Astrocyte of the hippocampus (primary cell): ENCODE data around the gene CYBRD1.
"Not testable (repeated sequence)": the region's sequence is repeated elsewhere in the genome, so short reads cannot be mapped to it uniquely, and the experiment has no call there.

Experiments used
- DNase-seq: peaks from one replicate; pipeline ENCODE4 v3.0.0; 2011; ENCODE audit warnings: low read depth, low spot score

CYBRD1 gene

GRCh38 chr2:171515672-171516298, 6.5 kb upstream of the CYBRD1 start:
- peak; percentile 82 for DNase-seq

GRCh38 chr2:171516793-171517192, 5.5 kb upstream of the CYBRD1 start:
- DNase-seq = no peak

- no peak for DNase-seq
Measured at GRCh38 chr2:171520471-171520870, 1.8 kb upstream of the CYBRD1 start.

GRCh38 chr2:171521361-171522051, 768 bp upstream of the CYBRD1 start:
- no peak for DNase-seq

- DNase-seq = peak; percentile 73
Measured at GRCh38 chr2:171522788-171523087, 464 bp downstream of the CYBRD1 start.

DNA sequence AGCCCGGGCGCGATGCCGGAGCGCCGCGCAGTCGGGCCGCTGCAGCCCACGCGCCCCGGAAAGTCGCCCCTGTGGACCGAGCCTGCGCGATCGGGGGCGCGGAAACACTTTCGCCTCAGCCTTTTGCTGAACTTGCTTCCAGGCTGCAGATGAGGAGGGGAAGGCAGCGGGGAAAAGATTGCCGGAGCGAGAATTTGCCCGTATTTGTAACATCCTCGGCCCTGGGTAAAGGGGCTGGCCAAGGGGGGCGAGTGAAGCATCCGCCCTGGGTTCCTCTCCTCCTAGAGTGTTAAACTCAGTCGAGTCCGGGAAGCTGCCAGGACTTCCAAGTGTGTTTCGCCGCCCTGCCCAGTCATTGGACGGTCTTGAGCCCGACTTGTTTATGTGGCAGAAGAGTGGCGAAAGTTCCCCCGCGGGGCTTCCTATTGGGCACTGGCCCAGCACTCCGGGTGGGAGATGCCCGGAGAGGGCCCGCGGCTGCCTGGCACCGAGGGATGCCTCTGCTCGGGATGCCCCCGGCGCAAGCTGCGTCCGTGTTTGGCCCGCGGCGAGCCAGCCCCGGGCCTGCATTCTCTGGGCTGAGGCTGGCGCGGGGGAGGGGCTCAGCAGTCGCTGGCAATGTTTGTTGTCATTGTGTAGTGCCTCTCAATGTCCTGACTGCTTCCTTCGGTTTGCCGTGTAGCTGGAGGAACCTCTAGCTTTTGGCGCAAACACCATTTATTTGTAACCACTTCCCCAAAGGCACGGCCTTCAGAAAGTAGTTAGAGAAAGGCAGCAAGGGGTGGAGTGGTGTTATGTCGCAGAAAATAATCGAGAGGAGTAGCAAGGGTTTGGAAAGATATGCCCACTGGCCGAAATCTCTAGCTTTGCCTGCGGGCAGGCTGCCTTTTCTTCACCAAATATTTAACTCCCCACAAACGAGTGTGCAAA, 1.1 kb downstream of the CYBRD1 start:
- DNase-seq = peak; percentile 86

DNA sequence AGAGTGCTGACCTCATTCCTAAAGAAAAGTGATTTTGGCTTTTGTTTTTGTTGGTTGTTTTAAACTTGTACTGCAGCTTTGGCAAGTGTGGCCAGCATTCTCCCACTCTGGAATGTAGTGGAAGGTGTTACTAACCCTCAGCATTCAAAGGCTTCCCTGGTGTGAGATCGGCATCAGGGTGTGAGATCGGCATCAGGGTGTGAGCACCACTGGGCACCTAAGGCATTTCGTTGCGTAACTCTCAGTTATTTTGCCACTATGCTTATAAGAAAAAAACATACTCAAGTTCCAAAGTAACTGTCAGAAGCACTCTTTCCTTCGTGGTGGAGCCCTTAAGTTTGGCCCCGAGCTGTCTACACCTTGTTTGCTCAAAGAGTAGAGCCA, 1.7 kb downstream of the CYBRD1 start:
- peak; percentile 81 for DNase-seq

DNA sequence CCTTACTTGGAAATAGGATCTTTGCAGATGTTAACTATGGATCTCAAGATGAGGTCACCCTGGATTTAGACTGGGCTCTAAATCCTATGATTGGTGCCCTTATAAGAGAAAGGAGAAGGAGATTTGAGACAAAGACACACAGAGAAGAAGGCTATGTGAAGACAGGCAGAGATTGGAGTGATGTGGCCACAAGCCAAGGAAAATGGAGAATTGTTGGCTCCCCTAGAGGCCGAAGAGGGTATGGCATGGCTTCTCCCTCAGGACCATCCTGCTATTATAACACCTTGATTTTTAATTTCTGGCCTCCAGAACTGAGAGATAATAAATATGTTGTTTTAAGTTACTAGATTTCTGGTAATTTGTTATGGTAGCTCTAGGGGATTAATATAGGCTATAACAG, 7.6 kb downstream of the CYBRD1 start:
- no peak for DNase-seq

DNA sequence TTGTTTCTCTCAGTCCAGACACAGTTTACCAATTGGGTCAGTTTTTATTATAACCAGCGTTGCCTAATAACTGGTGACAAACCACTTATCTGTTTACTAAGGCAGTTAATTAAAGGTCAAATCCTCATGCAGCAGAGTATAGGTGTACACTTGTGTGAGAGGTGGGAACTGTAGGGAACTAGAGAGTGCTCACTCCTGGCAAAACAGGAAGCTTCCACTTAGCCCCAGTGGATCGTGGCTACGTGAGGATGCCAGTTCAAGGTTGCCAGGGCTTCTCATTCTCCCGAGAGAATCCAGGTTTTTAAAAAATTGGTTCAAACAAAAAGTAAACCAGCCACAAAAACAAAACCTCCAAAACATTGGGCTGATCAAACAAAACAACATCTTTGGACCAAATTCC, 8.1 kb downstream of the CYBRD1 start:
- DNase-seq = no peak

GRCh38 chr2:171530859-171531258, 8.6 kb downstream of the CYBRD1 start:
- DNase-seq = not testable (repeated sequence)

GRCh38 chr2:171531291-171531690, 9.0 kb downstream of the CYBRD1 start:
- peak; percentile 86 for DNase-seq

- DNase-seq = peak; percentile 7
Measured at GRCh38 chr2:171531836-171532450, 9.7 kb downstream of the CYBRD1 start.

DNA sequence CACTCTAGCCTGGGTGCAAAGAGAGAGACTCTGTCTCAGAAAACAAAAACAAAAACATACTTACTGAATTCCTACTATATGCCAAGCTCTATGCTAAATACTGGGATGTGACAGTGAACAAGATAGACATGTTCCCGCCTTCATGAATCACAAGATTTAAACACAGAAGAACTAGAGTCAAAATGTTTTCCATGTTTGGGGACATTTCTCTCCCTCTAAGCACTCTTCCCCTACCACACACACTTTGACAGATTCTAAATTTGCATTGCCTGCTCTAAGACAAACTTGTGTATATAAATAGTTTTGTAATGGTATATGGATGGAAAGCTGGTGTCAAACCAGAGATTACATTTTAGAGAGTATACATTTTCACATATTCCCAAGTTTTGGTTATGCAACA, 11.1 kb downstream of the CYBRD1 start:
- no peak for DNase-seq

DNA sequence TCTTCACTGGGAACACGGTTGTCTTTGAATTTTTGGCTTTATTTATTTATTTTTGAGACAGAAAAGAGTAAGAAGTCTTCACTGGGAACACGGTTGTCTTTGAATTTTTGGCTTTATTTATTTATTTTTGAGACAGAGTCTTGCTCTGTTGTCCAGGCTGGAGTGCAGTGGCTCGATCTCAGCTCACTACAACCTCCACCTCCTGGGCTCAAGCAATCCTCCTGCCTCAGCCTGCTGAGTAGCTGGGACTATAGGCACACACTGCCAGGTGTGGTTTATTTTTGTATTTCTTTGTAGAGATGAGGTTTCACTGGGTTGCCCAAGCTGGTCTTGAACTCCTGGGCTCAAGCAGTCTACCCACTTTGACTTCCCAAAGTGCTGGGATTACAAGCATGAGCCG, 13.3 kb downstream of the CYBRD1 start:
- not testable (repeated sequence) for DNase-seq

DNA sequence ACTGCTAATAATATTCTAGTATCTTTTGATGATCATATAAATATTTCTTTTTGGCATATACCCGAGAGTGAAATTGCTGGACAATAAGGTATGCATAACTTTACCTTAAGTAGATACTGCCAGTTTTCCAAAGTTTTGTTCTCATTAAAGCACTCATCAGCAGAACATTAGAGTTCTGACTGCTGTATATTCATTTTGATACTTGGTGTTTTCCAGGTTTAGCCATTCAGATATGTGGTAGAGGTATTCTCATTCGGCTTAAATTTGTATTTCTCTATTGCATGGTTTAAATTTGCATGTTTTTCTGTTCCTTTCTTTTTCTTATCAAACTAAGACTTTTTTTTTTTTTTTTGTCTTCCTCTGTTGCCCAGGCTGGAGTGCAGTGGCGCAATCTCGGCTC, 18.2 kb downstream of the CYBRD1 start:
- DNase-seq = no peak

- no peak for DNase-seq
Measured at GRCh38 chr2:171541202-171541887, 19.1 kb downstream of the CYBRD1 start.

DNA sequence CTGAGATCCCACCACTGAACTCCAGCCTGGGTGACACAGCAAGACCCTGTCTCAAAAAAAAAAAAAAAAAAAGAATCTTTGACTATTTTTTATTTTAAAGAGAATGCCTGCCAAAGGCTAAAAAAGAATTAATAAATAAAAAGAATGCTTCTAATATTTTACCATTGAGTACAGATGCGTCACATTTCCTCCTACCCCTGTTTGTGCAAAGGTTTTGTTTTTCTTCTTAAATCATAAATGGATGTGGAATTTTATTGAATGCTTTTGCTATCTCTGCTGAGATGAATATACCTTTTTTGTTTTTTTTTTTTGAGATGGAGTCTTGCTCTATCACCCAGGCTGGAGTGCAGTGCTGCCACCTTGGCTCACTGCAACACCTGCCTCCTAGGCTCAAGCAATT, 22.8 kb downstream of the CYBRD1 start:
- DNase-seq = no peak

DNA sequence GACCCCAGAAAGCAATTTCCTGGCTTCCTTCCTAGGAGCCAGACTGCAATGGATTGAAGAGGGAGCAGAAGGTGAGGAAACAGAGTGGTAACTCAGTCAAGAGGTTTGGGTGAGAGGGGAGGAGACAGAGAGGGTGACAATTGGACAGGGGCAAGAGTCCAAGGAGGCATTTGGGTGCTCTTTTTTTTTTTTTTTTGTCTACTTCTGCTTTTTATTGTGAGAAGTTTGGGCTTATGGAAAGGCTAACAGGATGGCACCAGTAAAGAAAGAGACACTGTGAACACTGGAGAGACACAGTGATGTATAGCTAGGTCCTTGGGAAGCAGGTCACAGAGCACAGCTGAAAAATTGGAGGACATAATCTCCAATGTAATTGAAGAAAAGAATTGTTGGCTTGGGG, 25.0 kb downstream of the CYBRD1 start:
- no peak for DNase-seq

GRCh38 chr2:171547720-171548119, 25.4 kb downstream of the CYBRD1 start:
- DNase-seq = peak; percentile 28

DNA sequence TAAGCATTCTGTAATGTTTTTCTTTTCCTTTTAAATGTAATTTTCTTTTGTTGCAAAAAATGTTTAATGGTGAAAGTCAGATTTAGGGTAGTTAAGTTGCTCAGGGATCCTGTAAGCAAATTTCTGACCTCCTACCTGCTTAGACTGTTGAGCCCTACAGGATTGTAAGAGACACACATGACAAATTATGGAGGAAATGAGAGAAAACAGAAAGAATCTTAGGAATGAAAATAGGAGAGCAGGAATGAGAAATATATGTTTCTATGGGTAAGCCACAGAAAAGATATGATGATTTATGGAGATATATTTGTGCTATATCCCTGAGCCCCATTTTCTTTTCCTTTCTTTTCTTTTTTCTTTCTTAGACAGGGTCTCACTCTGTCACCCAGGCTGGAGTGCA, 28.3 kb downstream of the CYBRD1 start:
- no peak for DNase-seq

GRCh38 chr2:171551836-171552235, 29.6 kb downstream of the CYBRD1 start:
- DNase-seq = no peak

DNA sequence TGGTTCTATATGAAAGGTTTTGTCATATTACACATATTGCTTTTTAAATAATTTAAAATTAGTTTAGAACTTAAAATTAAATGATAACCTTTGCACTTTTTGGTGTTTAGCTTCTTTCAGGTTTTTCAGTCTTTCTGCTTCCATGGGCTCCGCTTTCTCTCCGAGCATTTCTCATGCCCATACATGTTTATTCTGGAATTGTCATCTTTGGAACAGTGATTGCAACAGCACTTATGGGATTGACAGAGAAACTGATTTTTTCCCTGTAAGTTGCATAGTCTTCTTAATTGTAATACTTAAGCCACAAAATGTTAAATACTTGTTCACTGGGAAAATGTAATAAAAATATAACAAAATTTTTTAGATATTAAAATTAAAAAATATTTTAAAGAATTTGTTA, 31.0 kb downstream of the CYBRD1 start:
- DNase-seq = no peak
